Naive thymus-derived CD8-positive, alpha-beta T cell (primary cell): ENCODE data around the gene MMP12. TPM values are rescaled to one million over a fixed set of nuclear protein-coding genes. Genes with fewer than 3 reads are reported as not detected.

Experiments used
- ATAC-seq, 2 donors: fragments of 150-1000 bp; cut with Tn5 transposase in 1 of 2; sonication (Bioruptor Pico), chemical (Tn5 transposase) in 1 of 2; 1 replicate in 1 of 2; 2 replicates in 1 of 2; pipeline ENCODE4 v1.10.0; 2021; ENCODE audit warnings: mild to moderate bottlenecking in 2 of 2, moderate library complexity in 2 of 2
- POLR2A ChIA-PET: fragments of 350-600 bp; sonication (Branson Sonifier 250); formaldehyde crosslinking; loops from one replicate; lab custom pipeline; 2021; ENCODE audit warnings: antibody characterized with exemption; lab: Charles Lee
- DNase-seq, 10 donors: peaks; one replicate each; pipeline versions ENCODE4 v3.0.0 to v3.0.0-alpha.2; 2020 to 2022
- H3K27ac Mint-ChIP-seq, 10 donors: one replicate each; pipeline ENCODE4 v1.8.0; 2020 to 2022; ENCODE audit warnings: mild to moderate bottlenecking in 10 of 10, mixed read lengths in 10 of 10, moderate library complexity in 4 of 10, inconsistent platforms in 1 of 10
- H3K27me3 Mint-ChIP-seq, 5 donors: one replicate each; pipeline ENCODE4 v1.8.0; 2021 to 2022; ENCODE audit warnings: mixed read lengths in 5 of 5
- H3K36me3 Mint-ChIP-seq, 3 donors: one replicate each; pipeline ENCODE4 v1.8.0; 2020 to 2022; ENCODE audit warnings: mixed read lengths in 3 of 3, mild to moderate bottlenecking in 2 of 3, inconsistent platforms in 1 of 3
- H3K4me1 Mint-ChIP-seq, 4 donors: one replicate each; pipeline ENCODE4 v1.8.0; 2021 to 2022; ENCODE audit warnings: mixed read lengths in 4 of 4
- H3K4me3 Mint-ChIP-seq, 10 donors: one replicate each; pipeline ENCODE4 v1.8.0; 2020 to 2022; ENCODE audit warnings: mild to moderate bottlenecking in 10 of 10, mixed read lengths in 10 of 10, moderate library complexity in 6 of 10, inconsistent platforms in 1 of 10
- H3K9me3 Mint-ChIP-seq, 9 donors: one replicate each; pipeline ENCODE4 v1.8.0; 2020 to 2022; ENCODE audit warnings: mixed read lengths in 9 of 9, mild to moderate bottlenecking in 3 of 9, inconsistent platforms in 1 of 9, moderate library complexity in 1 of 9
- polyA plus RNA-seq, 3 donors: library from polyadenylated mRNA; unstranded; fragments of 300-500 nt; fragmentation: Illumina TruSeq; gene quantifications; one replicate each; pipeline ENCODE4 v1.2.3, GENCODE V29; 2021
- total RNA-seq, 8 experiments: library from RNA in 2 of 8; stranded (reverse) in 2 of 8; gene quantifications; one replicate each; pipeline ENCODE4 v1.2.3 and lab custom pipeline; 2021 to 2026

The MMP12 gene
- total and polyA plus RNA-seq, 5 experiments from 2014 or later, result not detected

GRCh38 chr11:102842930-102843329 is 31.9 kb downstream of the MMP12 start:
- no peaks in the 10 kb centered on the region for H3K36me3 Mint-ChIP-seq
- POLR2A ChIA-PET, result no interaction called here
- H3K27ac Mint-ChIP-seq, result no peak overlapping the region
- ATAC-seq, result no peak
- no peak overlapping the region for H3K4me3 Mint-ChIP-seq
- H3K4me1 Mint-ChIP-seq, result no peaks in the 10 kb centered on the region
- DNase-seq, result no peak
- H3K9me3 Mint-ChIP-seq, result peaks cover 0 to 2% (median 0%) of the 10 kb centered on the region in 9 donors
- H3K27me3 Mint-ChIP-seq, result peaks cover 7 to 32% (median 11%) of the 10 kb centered on the region in 5 donors

- DNase-seq (no peak), ATAC-seq (no peak)
- Mint-ChIP-seq H3K4me3 (no peak overlapping the region), H3K9me3 (peaks cover 0 to 2% (median 0%) of the 10 kb centered on the region in 9 donors), H3K27ac (no peak overlapping the region), H3K4me1 (no peaks in the 10 kb centered on the region), H3K27me3 (peaks cover 2 to 21% (median 9%) of the 10 kb centered on the region in 5 donors), H3K36me3 (no peaks in the 10 kb centered on the region)
- POLR2A ChIA-PET, result no interaction called here
Measured at GRCh38 chr11:102840018-102840417, 34.8 kb downstream of the MMP12 start.

- Mint-ChIP-seq H3K36me3 (no peaks in the 10 kb centered on the region), H3K4me3 (no peak overlapping the region), H3K9me3 (peaks cover 0 to 8% (median 0%) of the 10 kb centered on the region in 9 donors), H3K27me3 (peaks cover 0 to 27% (median 6%) of the 10 kb centered on the region in 5 donors), H3K27ac (no peak overlapping the region), H3K4me1 (no peaks in the 10 kb centered on the region)
- DNase-seq (no peak), ATAC-seq (no peak)
- POLR2A ChIA-PET, result no interaction called here
Measured at GRCh38 chr11:102837646-102838045, 37.1 kb downstream of the MMP12 start.

GRCh38 chr11:102837156-102837555 is 37.6 kb downstream of the MMP12 start:
- H3K27ac Mint-ChIP-seq, result no peak overlapping the region
- peaks cover 5 to 28% (median 11%) of the 10 kb centered on the region in 5 donors for H3K27me3 Mint-ChIP-seq
- no peak overlapping the region for H3K4me3 Mint-ChIP-seq

GRCh38 chr11:102836290-102836875 is 38.4 kb downstream of the MMP12 start:
- DNase-seq, result no peak
- Mint-ChIP-seq H3K4me3 (no peak overlapping the region), H3K27ac (no peak overlapping the region), H3K36me3 (peaks cover 0 to 1% (median 0%) of the 10 kb centered on the region in 3 donors), H3K27me3 (peaks cover 11 to 35% (median 19%) of the 10 kb centered on the region in 5 donors), H3K4me1 (peaks cover 0 to 2% (median 0%) of the 10 kb centered on the region in 4 donors), H3K9me3 (peaks cover 0 to 8% (median 0%) of the 10 kb centered on the region in 9 donors)
- ATAC-seq, result no peak
- POLR2A ChIA-PET, result no interaction called here

More at GRCh38 chr11:102837156-102837555, 37.6 kb downstream of the MMP12 start:
- H3K4me1 Mint-ChIP-seq, result no peaks in the 10 kb centered on the region
- H3K9me3 Mint-ChIP-seq, result peaks cover 0 to 8% (median 0%) of the 10 kb centered on the region in 9 donors
- DNase-seq (no peak), ATAC-seq (no peak)
- no peaks in the 10 kb centered on the region for H3K36me3 Mint-ChIP-seq
- POLR2A ChIA-PET, result no interaction called here

- POLR2A ChIA-PET, result no interaction called here
- H3K4me1 Mint-ChIP-seq, result peaks cover 0 to 3% (median 0%) of the 10 kb centered on the region in 4 donors
- no peak overlapping the region for H3K4me3 Mint-ChIP-seq
- DNase-seq, result no peak
- H3K27ac Mint-ChIP-seq, result no peak overlapping the region
- H3K36me3 Mint-ChIP-seq, result peaks cover 0 to 1% (median 0%) of the 10 kb centered on the region in 3 donors
- H3K9me3 Mint-ChIP-seq, result peaks cover 0 to 8% (median 0%) of the 10 kb centered on the region in 9 donors
- ATAC-seq, result no peak
- peaks cover 25 to 55% (median 27%) of the 10 kb centered on the region in 5 donors for H3K27me3 Mint-ChIP-seq
Measured at GRCh38 chr11:102833731-102834130, 41.1 kb downstream of the MMP12 start.

- no peak for ATAC-seq
- Mint-ChIP-seq H3K27ac (no peak overlapping the region), H3K4me1 (peaks cover 0 to 3% (median 0%) of the 10 kb centered on the region in 4 donors), H3K36me3 (peaks cover 0 to 1% (median 0%) of the 10 kb centered on the region in 3 donors), H3K9me3 (peaks cover 0 to 8% (median 0%) of the 10 kb centered on the region in 9 donors), H3K27me3 (peaks cover 25 to 55% (median 27%) of the 10 kb centered on the region in 5 donors), H3K4me3 (no peak overlapping the region)
- POLR2A ChIA-PET, result no interaction called here
- no peak for DNase-seq
Measured at GRCh38 chr11:102832612-102833011, 42.2 kb downstream of the MMP12 start.

- Mint-ChIP-seq H3K36me3 (peaks cover 0 to 1% (median 0%) of the 10 kb centered on the region in 3 donors), H3K4me3 (no peak overlapping the region), H3K27ac (no peak overlapping the region), H3K9me3 (peaks cover 0 to 8% (median 0%) of the 10 kb centered on the region in 9 donors), H3K4me1 (peaks cover 0 to 3% (median 0%) of the 10 kb centered on the region in 4 donors), H3K27me3 (peaks cover 31 to 64% (median 33%) of the 10 kb centered on the region in 5 donors)
- no peak for ATAC-seq
- no peak for DNase-seq
- POLR2A ChIA-PET, result no interaction called here
Measured at GRCh38 chr11:102831489-102832440, 43.0 kb downstream of the MMP12 start.

- H3K27ac Mint-ChIP-seq, result no peak overlapping the region
- H3K36me3 Mint-ChIP-seq, result peaks cover 0 to 1% (median 0%) of the 10 kb centered on the region in 3 donors
- H3K27me3 Mint-ChIP-seq, result peaks cover 32 to 70% (median 34%) of the 10 kb centered on the region in 5 donors
- POLR2A ChIA-PET, result no interaction called here
- peaks cover 0 to 8% (median 0%) of the 10 kb centered on the region in 9 donors for H3K9me3 Mint-ChIP-seq
- H3K4me1 Mint-ChIP-seq, result peaks cover 0 to 3% (median 0%) of the 10 kb centered on the region in 4 donors
- H3K4me3 Mint-ChIP-seq, result no peak overlapping the region
- no peak for DNase-seq
- no peak for ATAC-seq
Measured at GRCh38 chr11:102831128-102831488, 43.7 kb downstream of the MMP12 start.

- DNase-seq, result no peak
- peaks cover 0 to 8% (median 1%) of the 10 kb centered on the region in 9 donors for H3K9me3 Mint-ChIP-seq
- H3K4me3 Mint-ChIP-seq, result no peak overlapping the region
- peaks cover 0 to 1% (median 0%) of the 10 kb centered on the region in 3 donors for H3K36me3 Mint-ChIP-seq
- H3K27me3 Mint-ChIP-seq, result peaks cover 32 to 69% (median 36%) of the 10 kb centered on the region in 5 donors
- ATAC-seq, result no peak
- POLR2A ChIA-PET, result no interaction called here
- H3K27ac Mint-ChIP-seq, result no peak overlapping the region
- H3K4me1 Mint-ChIP-seq, result peaks cover 0 to 3% (median 0%) of the 10 kb centered on the region in 4 donors
Measured at GRCh38 chr11:102830001-102830727, 44.6 kb downstream of the MMP12 start.

GRCh38 chr11:102829316-102830000 is 45.3 kb downstream of the MMP12 start:
- no peak for DNase-seq
- peaks cover 0 to 3% (median 0%) of the 10 kb centered on the region in 4 donors for H3K4me1 Mint-ChIP-seq
- H3K36me3 Mint-ChIP-seq, result peaks cover 0 to 1% (median 0%) of the 10 kb centered on the region in 3 donors
- no peak for ATAC-seq
- POLR2A ChIA-PET, result no interaction called here
- no peak overlapping the region for H3K4me3 Mint-ChIP-seq
- peaks cover 0 to 4% (median 1%) of the 10 kb centered on the region in 9 donors for H3K9me3 Mint-ChIP-seq
- no peak overlapping the region for H3K27ac Mint-ChIP-seq
- peaks cover 30 to 62% (median 32%) of the 10 kb centered on the region in 5 donors for H3K27me3 Mint-ChIP-seq

GRCh38 chr11:102824556-102824955 is 50.2 kb downstream of the MMP12 start:
- H3K36me3 Mint-ChIP-seq, result no peaks in the 10 kb centered on the region
- peaks cover 0 to 5% (median 0%) of the 10 kb centered on the region in 9 donors for H3K9me3 Mint-ChIP-seq
- H3K4me3 Mint-ChIP-seq, result no peak overlapping the region
- ATAC-seq (no peak), DNase-seq (no peak)
- H3K27me3 Mint-ChIP-seq, result peaks cover 11 to 24% (median 14%) of the 10 kb centered on the region in 5 donors
- H3K27ac Mint-ChIP-seq, result no peak overlapping the region
- no peaks in the 10 kb centered on the region for H3K4me1 Mint-ChIP-seq
- POLR2A ChIA-PET, result no interaction called here
